OCI-LY1 (cell line): ENCODE data around the gene PLEKHA6.

Experiments used
- H2AFZ ChIP-seq: fragments of 200-600 bp; sonication (generic), shearing (Covaris generic); 2 replicates; pipeline ENCODE4 v1.6.0; 2014; ENCODE audit warnings: antibody characterized with exemption, mild to moderate bottlenecking, low read length
- H3F3A ChIP-seq: fragments of 200-600 bp; sonication (generic), shearing (Covaris generic); 2 replicates; pipeline ENCODE4 v1.6.0; 2014; ENCODE audit warnings: mild to moderate bottlenecking, antibody characterized with exemption, low read length, moderate library complexity; ENCODE audit not compliant: insufficient read depth
- H3K27ac ChIP-seq: fragments of 200-600 bp; sonication (generic); 2 replicates; pipeline ENCODE4 v1.5.1; 2014; ENCODE audit warnings: low read length, mixed run types, mild to moderate bottlenecking, low read depth; ENCODE audit not compliant: poor library complexity, severe bottlenecking
- H3K27me3 ChIP-seq: fragments of 200-600 bp; sonication (generic); 2 replicates; pipeline ENCODE4 v1.6.0; 2014; ENCODE audit warnings: antibody characterized with exemption, mild to moderate bottlenecking, low read length, moderate library complexity; ENCODE audit not compliant: insufficient read depth
- H3K36me3 ChIP-seq: fragments of 200-600 bp; sonication (generic); 2 replicates; pipeline ENCODE4 v1.6.1; 2014; ENCODE audit warnings: mild to moderate bottlenecking, antibody characterized with exemption, low read length, moderate library complexity, mixed read lengths; ENCODE audit not compliant: insufficient read depth
- H3K4me1 ChIP-seq: fragments of 200-600 bp; sonication (generic); 2 replicates; pipeline ENCODE4 v1.5.1; 2014; ENCODE audit warnings: mild to moderate bottlenecking, low read length, moderate library complexity; ENCODE audit not compliant: insufficient read depth, severe bottlenecking
- H3K4me2 ChIP-seq: fragments of 200-600 bp; sonication (generic), shearing (Covaris generic); 2 replicates; pipeline ENCODE4 v1.6.1; 2014; ENCODE audit warnings: low read length
- H3K4me3 ChIP-seq: fragments of 200-600 bp; sonication (generic); 2 replicates; pipeline ENCODE4 v1.5.1; 2014; ENCODE audit warnings: low read length, low read depth, mild to moderate bottlenecking, mixed read lengths; ENCODE audit not compliant: poor library complexity, severe bottlenecking
- H3K79me2 ChIP-seq: fragments of 200-600 bp; shearing (Covaris generic); 2 replicates; pipeline ENCODE4 v1.6.1; 2016; ENCODE audit warnings: mixed run types, low read length, mixed read lengths; ENCODE audit not compliant: insufficient read depth
- H3K9ac ChIP-seq: fragments of 200-600 bp; sonication (generic), shearing (Covaris generic); 2 replicates; pipeline ENCODE4 v1.6.1; 2014; ENCODE audit warnings: mild to moderate bottlenecking, low read length, mixed read lengths
- H3K9me2 ChIP-seq: fragments of 200-600 bp; sonication (generic), shearing (Covaris generic); 2 replicates; pipeline ENCODE4 v1.6.1; 2014; ENCODE audit warnings: low read depth, mild to moderate bottlenecking, low read length, mixed read lengths
- H3K9me3 ChIP-seq: fragments of 200-600 bp; shearing (Covaris generic); 2 replicates; pipeline ENCODE4 v1.6.1; 2014; ENCODE audit warnings: low read length, mixed read lengths
- H4K20me1 ChIP-seq: fragments of 200-600 bp; sonication (generic), shearing (Covaris generic); 2 replicates; pipeline ENCODE4 v1.6.0; 2016; ENCODE audit warnings: mild to moderate bottlenecking, low read length; ENCODE audit not compliant: insufficient read depth
- CTCF ChIP-seq: fragments of 200-600 bp; sonication (generic), shearing (Covaris generic); IDR thresholded peaks from 2 replicates; pipeline ENCODE4 v1.5.1; 2017; ENCODE audit warnings: mild to moderate bottlenecking, antibody characterized with exemption, low read length, moderate library complexity, mixed read lengths
- EZH2 ChIP-seq: fragments of 200-600 bp; sonication (generic), shearing (Covaris generic); IDR thresholded peaks from 2 replicates; pipeline ENCODE4 v1.8.0; 2017; ENCODE audit warnings: borderline replicate concordance, mixed run types, mild to moderate bottlenecking, antibody characterized with exemption, low read length, moderate library complexity, mixed read lengths

Gene PLEKHA6

GRCh38 chr1:204320382-204320804 is 39.3 kb downstream of the PLEKHA6 start:
- Histone ChIP-seq H3K9me2 (no peaks in the 10 kb centered on the region), H3K36me3 (no peaks in the 10 kb centered on the region), H3K9me3 (no peaks in the 10 kb centered on the region), H4K20me1 (no peaks in the 10 kb centered on the region), H3F3A (no peaks in the 10 kb centered on the region), H3K4me1 (no peaks in the 10 kb centered on the region), H3K27ac (no peak overlapping the region), H3K27me3 (peaks cover 10% of the 10 kb centered on the region), H3K79me2 (no peaks in the 10 kb centered on the region), H3K4me3 (no peak overlapping the region), H3K9ac (no peak overlapping the region), H2AFZ (no peak overlapping the region), H3K4me2 (no peak overlapping the region)
- no peak for TF ChIP-seq EZH2
- TF ChIP-seq CTCF: no peak

GRCh38 chr1:204319462-204319861 is 40.3 kb downstream of the PLEKHA6 start:
- H3K9me2 ChIP-seq: no peaks in the 10 kb centered on the region
- H4K20me1 ChIP-seq: no peaks in the 10 kb centered on the region
- H3K9me3 ChIP-seq: no peaks in the 10 kb centered on the region
- no peak overlapping the region for H3K4me3 ChIP-seq
- no peaks in the 10 kb centered on the region for H3K79me2 ChIP-seq
- H3K9ac ChIP-seq: no peak overlapping the region
- no peak for TF ChIP-seq CTCF
- no peaks in the 10 kb centered on the region for H3F3A ChIP-seq
- H3K36me3 ChIP-seq: no peaks in the 10 kb centered on the region
- no peaks in the 10 kb centered on the region for H3K4me1 ChIP-seq
- no peak overlapping the region for H3K27ac ChIP-seq
- H2AFZ ChIP-seq: no peak overlapping the region
- H3K4me2 ChIP-seq: no peak overlapping the region
- H3K27me3 ChIP-seq: peaks cover 10% of the 10 kb centered on the region

GRCh38 chr1:204319027-204319426 is 40.7 kb downstream of the PLEKHA6 start:
- Histone ChIP-seq H3K27me3 (peaks cover 10% of the 10 kb centered on the region), H3K27ac (no peak overlapping the region), H3K9ac (no peak overlapping the region), H3K36me3 (no peaks in the 10 kb centered on the region), H3K4me3 (no peak overlapping the region), H3K4me2 (no peak overlapping the region), H3K9me3 (no peaks in the 10 kb centered on the region), H3K4me1 (peaks cover 2% of the 10 kb centered on the region), H3K9me2 (no peaks in the 10 kb centered on the region), H3K79me2 (no peaks in the 10 kb centered on the region), H4K20me1 (no peaks in the 10 kb centered on the region), H3F3A (no peaks in the 10 kb centered on the region), H2AFZ (no peak overlapping the region)
- TF ChIP-seq CTCF (no peak), EZH2 (no peak)
